IMR-90 (cell line): ENCODE data around the gene WWP2. TPM values are rescaled to one million over a fixed set of nuclear protein-coding genes. Genes with fewer than 3 reads are reported as not detected.

Experiments
- ATAC-seq: fragments of 200-7000 bp; cut with Tn5 transposase; 2 replicates; pipeline ENCODE4 v1.9.1; 2020; ENCODE audit warnings: low read depth, mild to moderate bottlenecking, moderate library complexity
- BruUV-seq: library from RNA; stranded (reverse); fragments of 400-500 nt; replicated peaks from 2 replicates; lab custom pipeline; 2021; lab: Mats Ljungman, UMichigan
- CTCF ChIA-PET: fragments of 300-600 bp; formaldehyde crosslinking; extraction: SDS; loops from one replicate; lab custom pipeline; 2021; ENCODE audit warnings: antibody characterized with exemption; lab: Yijun Ruan, JAX
- POLR2A ChIA-PET: fragments of 300-600 bp; sonication (Branson Sonifier 250); formaldehyde crosslinking; loops from one replicate; lab custom pipeline; 2022; ENCODE audit warnings: antibody characterized with exemption; ENCODE audit not compliant: unreplicated experiment; lab: Charles Lee
- DNase-seq: peaks from one replicate; pipeline ENCODE4 v3.0.0; 2013
- H2AFZ ChIP-seq: replicated peaks from 2 replicates; pipeline ENCODE3; 2013; ENCODE audit warnings: low read length, mild to moderate bottlenecking; ENCODE audit not compliant: poor library complexity
- H2AK5ac ChIP-seq: 2 replicates; pipeline ENCODE4 v1.6.1; 2013; ENCODE audit warnings: low read depth, low read length, inconsistent platforms
- H2AK9ac ChIP-seq: replicated peaks from 2 replicates; pipeline ENCODE3; 2013; ENCODE audit warnings: mild to moderate bottlenecking, low read depth, low read length, moderate library complexity; ENCODE audit not compliant: poor library complexity
- H2BK120ac ChIP-seq: 2 replicates; pipeline ENCODE4 v1.6.1; 2013; ENCODE audit warnings: low read depth, low read length, inconsistent platforms
- H2BK15ac ChIP-seq: 3 replicates; pipeline ENCODE4 v1.6.1; 2013; ENCODE audit warnings: low read depth, low read length, inconsistent platforms
- H2BK20ac ChIP-seq: 2 replicates; pipeline ENCODE4 v1.6.1; 2013; ENCODE audit warnings: low read depth, mild to moderate bottlenecking, inconsistent platforms, low read length, moderate library complexity
- H2BK5ac ChIP-seq: 2 replicates; pipeline ENCODE4 v1.6.1; 2013; ENCODE audit warnings: mild to moderate bottlenecking, low read depth, low read length, inconsistent platforms; ENCODE audit not compliant: poor library complexity, severe bottlenecking
- H3K14ac ChIP-seq: replicated peaks from 2 replicates; pipeline ENCODE4 v1.6.1; 2013; ENCODE audit warnings: low read depth, low read length, inconsistent platforms
- H3K18ac ChIP-seq: 2 replicates; pipeline ENCODE4 v1.6.1; 2013; ENCODE audit warnings: low read depth, low read length, control low read depth
- H3K23ac ChIP-seq: 2 replicates; pipeline ENCODE4 v1.6.1; 2013; ENCODE audit warnings: low read depth, low read length, inconsistent platforms
- H3K27ac ChIP-seq: 2 replicates; pipeline ENCODE4 v1.5.1; 2013; ENCODE audit warnings: mild to moderate bottlenecking, control low read depth, low read length; ENCODE audit not compliant: insufficient read depth
- H3K27me3 ChIP-seq: 2 replicates; pipeline ENCODE4 v1.6.1; 2013; ENCODE audit warnings: low read length; ENCODE audit not compliant: control insufficient read depth, insufficient read depth
- H3K36me3 ChIP-seq: 2 replicates; pipeline ENCODE4 v1.6.1; 2013; ENCODE audit warnings: low read length, mixed read lengths; ENCODE audit not compliant: control insufficient read depth, insufficient read depth
- H3K4ac ChIP-seq: 2 replicates; pipeline ENCODE4 v1.6.1; 2013; ENCODE audit warnings: low read depth, low read length, inconsistent platforms
- H3K4me1 ChIP-seq: 2 replicates; pipeline ENCODE4 v1.6.1; 2013; ENCODE audit warnings: low read length, mixed read lengths; ENCODE audit not compliant: control insufficient read depth, insufficient read depth
- H3K4me2 ChIP-seq: 2 replicates; pipeline ENCODE4 v1.6.1; 2013; ENCODE audit warnings: low read depth, mild to moderate bottlenecking, control low read depth, low read length, moderate library complexity
- H3K4me3 ChIP-seq: 2 replicates; pipeline ENCODE4 v1.5.1; 2013; ENCODE audit warnings: low read depth, mild to moderate bottlenecking, control low read depth, low read length, moderate library complexity; ENCODE audit not compliant: insufficient read depth
- H3K56ac ChIP-seq: 2 replicates; pipeline ENCODE4 v1.6.1; 2013; ENCODE audit warnings: low read length, inconsistent platforms; ENCODE audit not compliant: insufficient read depth; ENCODE audit errors: extremely low read depth
- H3K79me1 ChIP-seq, 2 experiments: 2 replicates each; pipeline ENCODE4 v1.6.1; 2013; ENCODE audit warnings: low read length in 2 of 2, inconsistent platforms in 1 of 2, low read depth in 1 of 2
- H3K9ac ChIP-seq: 2 replicates; pipeline ENCODE4 v1.6.1; 2013; ENCODE audit warnings: low read depth, low read length, control low read depth
- H3K9me1 ChIP-seq: 2 replicates; pipeline ENCODE4 v1.6.1; 2013; ENCODE audit warnings: low read length, inconsistent platforms; ENCODE audit not compliant: insufficient read depth
- H3K9me3 ChIP-seq: 2 replicates; pipeline ENCODE4 v1.6.1; 2013; ENCODE audit warnings: low read length; ENCODE audit not compliant: control insufficient read depth, insufficient read depth
- H4K20me1 ChIP-seq: 2 replicates; pipeline ENCODE4 v1.6.1; 2013; ENCODE audit warnings: low read length, inconsistent platforms; ENCODE audit not compliant: insufficient read depth
- H4K5ac ChIP-seq: 2 replicates; pipeline ENCODE4 v1.6.1; 2013; ENCODE audit warnings: mild to moderate bottlenecking, low read depth, low read length, control low read depth
- H4K8ac ChIP-seq, 2 experiments: 2 replicates each; pipeline ENCODE4 v1.6.1; 2013; ENCODE audit warnings: low read depth in 2 of 2, low read length in 2 of 2, control low read depth in 1 of 2, inconsistent platforms in 1 of 2
- H4K91ac ChIP-seq: 2 replicates; pipeline ENCODE4 v1.6.1; 2013; ENCODE audit warnings: low read depth, low read length, inconsistent platforms; ENCODE audit not compliant: insufficient read depth
- BHLHE40 ChIP-seq: fragments of 150-350 bp; IDR thresholded peaks from 2 replicates; pipeline ENCODE4 v1.6.1; 2016; ENCODE audit warnings: mild to moderate bottlenecking, low read depth, low read length
- CEBPB ChIP-seq: IDR thresholded peaks from 2 replicates; pipeline ENCODE4 v1.6.1; 2012; ENCODE audit warnings: low read depth, low read length, improper control_type of control experiment
- CHD1 ChIP-seq: IDR thresholded peaks from 2 replicates; pipeline ENCODE4 v1.6.1; 2012; ENCODE audit warnings: low read depth, low read length, improper control_type of control experiment
- FOS ChIP-seq: fragments of 150-350 bp; IDR thresholded peaks from 2 replicates; pipeline ENCODE4 v1.6.1; 2016; ENCODE audit warnings: low read depth, low read length
- MAFK ChIP-seq: IDR thresholded peaks from 2 replicates; pipeline ENCODE4 v1.6.1; 2012; ENCODE audit warnings: low read depth, low read length, improper control_type of control experiment
- MAZ ChIP-seq: IDR thresholded peaks from 2 replicates; pipeline ENCODE4 v1.6.1; 2012; ENCODE audit warnings: low read depth, mild to moderate bottlenecking, low read length, improper control_type of control experiment, moderate library complexity, borderline replicate concordance
- MXI1 ChIP-seq: IDR thresholded peaks from 2 replicates; pipeline ENCODE4 v1.6.1; 2012; ENCODE audit warnings: low read depth, mild to moderate bottlenecking, low read length, moderate library complexity, borderline replicate concordance
- NFE2L2 ChIP-seq: fragments of 150-350 bp; IDR thresholded peaks from 2 replicates; pipeline ENCODE4 v1.6.1; 2016; ENCODE audit warnings: low read depth, mild to moderate bottlenecking, low read length
- POLR2A ChIP-seq: IDR thresholded peaks from 2 replicates; pipeline ENCODE4 v1.6.1; 2012; ENCODE audit warnings: mild to moderate bottlenecking, low read depth, low read length
- RAD21 ChIP-seq: IDR thresholded peaks from 2 replicates; pipeline ENCODE4 v1.6.1; 2012; ENCODE audit warnings: low read length, improper control_type of control experiment
- RCOR1 ChIP-seq: IDR thresholded peaks from 2 replicates; pipeline ENCODE4 v1.6.1; 2012; ENCODE audit warnings: mild to moderate bottlenecking, low read length, improper control_type of control experiment; ENCODE audit not compliant: insufficient replicate concordance
- RFX5 ChIP-seq: IDR thresholded peaks from 2 replicates; pipeline ENCODE4 v1.8.0; 2012; ENCODE audit warnings: low read depth, mild to moderate bottlenecking, low read length, moderate library complexity
- SMC3 ChIP-seq: fragments of 150-350 bp; IDR thresholded peaks from 2 replicates; pipeline ENCODE4 v1.6.1; 2016; ENCODE audit warnings: low read depth, mild to moderate bottlenecking, antibody characterized with exemption, low read length, moderate library complexity
- WGBS, 2 experiments: methylation state at CpG; one replicate each; pipeline versions ENCODE4 v1.1.5 to v1.1.7; 2013; ENCODE audit warnings: missing lambda C conversion rate in 2 of 2; ENCODE audit not compliant: insufficient read length in 1 of 2; ENCODE audit errors: extremely low coverage in 2 of 2; 5-methylcytosine and 5-hydroxymethylcytosine counted together
- dilution Hi-C: fragments of 300-500 bp; cut with HindIII; formaldehyde crosslinking; loops from one replicate; pipeline ENCODE4 v1.14.3; 2018; ENCODE audit warnings: low sequenced_read_pairs; ENCODE audit not compliant: unreplicated experiment
- in situ Hi-C: fragments of 300-500 bp; cut with MboI; formaldehyde crosslinking; loops from 3 replicates; pipeline ENCODE4 v1.14.3; 2019; ENCODE audit warnings: low sequenced_read_pairs, inconsistent platforms, mixed read lengths
- intact Hi-C: fragments of 100-400 bp; cut with micrococcal nuclease; formaldehyde crosslinking; loops from 2 replicates; pipeline ENCODE4 v1.10.0; 2022
- polyA plus RNA-seq, 3 experiments: library from polyadenylated mRNA; depleted of rRNA; stranded (reverse); fragments of >200 nt; gene quantifications; 2 replicates each; pipeline ENCODE4 v1.2.3, GENCODE V29; 2012; ENCODE audit warnings: low replicate concordance in 1 of 3
- total RNA-seq: library from RNA; depleted of rRNA; stranded (reverse); fragments of >200 nt; gene quantifications from 2 replicates; pipeline ENCODE4 v1.2.3, GENCODE V29; 2012
- TF ChIP-seq, protein P1 (sequence below): fragments of 150-350 bp; IDR thresholded peaks from 2 replicates; pipeline ENCODE4 v1.6.1; 2016; ENCODE audit warnings: low read depth, mild to moderate bottlenecking, low read length, moderate library complexity, borderline replicate concordance
- TF ChIP-seq, protein P2 (sequence below): conservative IDR thresholded peaks from 2 replicates; pipeline ENCODE4 v1.5.1; 2012; ENCODE audit warnings: mild to moderate bottlenecking, low read depth, low read length, improper control_type of control experiment
- TF ChIP-seq, protein P3 (sequence below): fragments of 150-350 bp; IDR thresholded peaks from 2 replicates; pipeline ENCODE4 v1.6.1; 2017; ENCODE audit warnings: mild to moderate bottlenecking, antibody characterized with exemption, low read length, low read depth

The WWP2 gene
- total and polyA plus RNA-seq, 2 of the 4 experiments (the other 2 are of a cell fraction), result 12.7 to 13.7 TPM

DNA sequence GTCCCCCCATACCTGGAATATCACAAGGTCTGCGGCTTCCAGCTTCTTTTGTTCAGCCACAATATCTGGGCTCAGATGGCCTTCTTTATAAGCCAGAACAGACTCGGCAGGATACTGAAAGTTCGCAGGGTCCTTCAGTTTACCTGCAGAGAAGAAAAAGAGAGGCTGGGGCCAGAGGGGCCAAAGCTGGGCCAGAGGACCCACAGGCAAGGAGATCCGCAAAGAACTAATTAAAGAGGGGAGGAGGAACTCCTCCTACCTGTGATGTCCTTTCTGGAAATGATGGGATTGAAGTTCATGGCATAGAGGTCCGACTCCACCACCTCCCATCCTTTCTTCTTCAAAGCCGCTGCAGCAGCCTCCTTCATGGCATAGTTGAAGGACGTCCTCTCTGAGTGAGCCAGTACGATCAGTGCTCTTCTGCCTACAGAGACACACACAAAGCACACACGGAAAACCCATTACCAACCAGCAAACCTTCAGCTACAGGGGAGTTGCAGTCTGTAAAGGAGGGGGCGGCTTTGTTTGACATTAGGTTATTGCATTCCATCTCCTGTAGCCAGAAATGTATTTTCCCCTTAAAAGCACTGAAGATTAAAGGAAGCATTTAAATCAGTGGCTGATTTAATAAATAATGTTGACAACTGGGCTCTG lies 43.9 kb upstream of the WWP2 start:
- no peak overlapping the region for H2BK120ac ChIP-seq
- dilution Hi-C loops (no loop called here), intact Hi-C loops (no loop called here), in situ Hi-C loops (no loop called here)
- H2AK9ac ChIP-seq, result no peak overlapping the region
- peaks cover 12 to 56% of the 10 kb centered on the region in 2 experiments for H3K79me1 ChIP-seq
- no peak overlapping the region for H3K14ac ChIP-seq
- peaks cover 45% of the 10 kb centered on the region for H3K36me3 ChIP-seq
- WGBS, 2 experiments, result no CpG with 5 or more reads among the region's 10 CpGs
- no peaks in the 10 kb centered on the region for H3K9me3 ChIP-seq
- no peaks in the 10 kb centered on the region for H3K27me3 ChIP-seq
- H3K18ac ChIP-seq, result no peak overlapping the region
- no peak overlapping the region for H3K4me2 ChIP-seq
- no peak for ATAC-seq
- no peak overlapping the region for H4K91ac ChIP-seq
- H3K9ac ChIP-seq, result no peak overlapping the region
- H3K27ac ChIP-seq, result no peak overlapping the region
- ChIA-PET POLR2A (no interaction called here), CTCF (no interaction called here)
- H2BK15ac ChIP-seq, result no peak overlapping the region
- TF ChIP-seq, protein P1, sequence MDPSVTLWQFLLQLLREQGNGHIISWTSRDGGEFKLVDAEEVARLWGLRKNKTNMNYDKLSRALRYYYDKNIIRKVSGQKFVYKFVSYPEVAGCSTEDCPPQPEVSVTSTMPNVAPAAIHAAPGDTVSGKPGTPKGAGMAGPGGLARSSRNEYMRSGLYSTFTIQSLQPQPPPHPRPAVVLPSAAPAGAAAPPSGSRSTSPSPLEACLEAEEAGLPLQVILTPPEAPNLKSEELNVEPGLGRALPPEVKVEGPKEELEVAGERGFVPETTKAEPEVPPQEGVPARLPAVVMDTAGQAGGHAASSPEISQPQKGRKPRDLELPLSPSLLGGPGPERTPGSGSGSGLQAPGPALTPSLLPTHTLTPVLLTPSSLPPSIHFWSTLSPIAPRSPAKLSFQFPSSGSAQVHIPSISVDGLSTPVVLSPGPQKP, result no peak
- TF ChIP-seq POLR2A, result no peak
- TF ChIP-seq MXI1, result no peak
- TF ChIP-seq RCOR1, result no peak
- TF ChIP-seq RFX5, result no peak
- no peak for TF ChIP-seq BHLHE40
- TF ChIP-seq, protein P2, sequence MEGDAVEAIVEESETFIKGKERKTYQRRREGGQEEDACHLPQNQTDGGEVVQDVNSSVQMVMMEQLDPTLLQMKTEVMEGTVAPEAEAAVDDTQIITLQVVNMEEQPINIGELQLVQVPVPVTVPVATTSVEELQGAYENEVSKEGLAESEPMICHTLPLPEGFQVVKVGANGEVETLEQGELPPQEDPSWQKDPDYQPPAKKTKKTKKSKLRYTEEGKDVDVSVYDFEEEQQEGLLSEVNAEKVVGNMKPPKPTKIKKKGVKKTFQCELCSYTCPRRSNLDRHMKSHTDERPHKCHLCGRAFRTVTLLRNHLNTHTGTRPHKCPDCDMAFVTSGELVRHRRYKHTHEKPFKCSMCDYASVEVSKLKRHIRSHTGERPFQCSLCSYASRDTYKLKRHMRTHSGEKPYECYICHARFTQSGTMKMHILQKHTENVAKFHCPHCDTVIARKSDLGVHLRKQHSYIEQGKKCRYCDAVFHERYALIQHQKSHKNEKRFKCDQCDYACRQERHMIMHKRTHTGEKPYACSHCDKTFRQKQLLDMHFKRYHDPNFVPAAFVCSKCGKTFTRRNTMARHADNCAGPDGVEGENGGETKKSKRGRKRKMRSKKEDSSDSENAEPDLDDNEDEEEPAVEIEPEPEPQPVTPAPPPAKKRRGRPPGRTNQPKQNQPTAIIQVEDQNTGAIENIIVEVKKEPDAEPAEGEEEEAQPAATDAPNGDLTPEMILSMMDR, result no peak
- no peak for TF ChIP-seq RAD21
- TF ChIP-seq CHD1, result no peak
- TF ChIP-seq, protein P3, sequence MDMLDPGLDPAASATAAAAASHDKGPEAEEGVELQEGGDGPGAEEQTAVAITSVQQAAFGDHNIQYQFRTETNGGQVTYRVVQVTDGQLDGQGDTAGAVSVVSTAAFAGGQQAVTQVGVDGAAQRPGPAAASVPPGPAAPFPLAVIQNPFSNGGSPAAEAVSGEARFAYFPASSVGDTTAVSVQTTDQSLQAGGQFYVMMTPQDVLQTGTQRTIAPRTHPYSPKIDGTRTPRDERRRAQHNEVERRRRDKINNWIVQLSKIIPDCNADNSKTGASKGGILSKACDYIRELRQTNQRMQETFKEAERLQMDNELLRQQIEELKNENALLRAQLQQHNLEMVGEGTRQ, result no peak
- TF ChIP-seq CEBPB, result no peak
- TF ChIP-seq FOS, result no peak
- TF ChIP-seq SMC3, result no peak
- TF ChIP-seq MAFK, result no peak
- no peak for TF ChIP-seq MAZ
- TF ChIP-seq NFE2L2, result no peak
- H2BK20ac ChIP-seq, result no peak overlapping the region
- DNase-seq, result no peak
- no peak overlapping the region for H3K4ac ChIP-seq
- no peak overlapping the region for H2AK5ac ChIP-seq
- no peak overlapping the region for H3K56ac ChIP-seq
- no peak overlapping the region for H2BK5ac ChIP-seq
- H4K8ac ChIP-seq, result no peak overlapping the region
- H4K5ac ChIP-seq, result no peak overlapping the region
- H3K4me1 ChIP-seq, result no peaks in the 10 kb centered on the region
- no peak overlapping the region for H3K4me3 ChIP-seq
- no TSS peak for BruUV-seq
- H4K20me1 ChIP-seq, result peaks cover 25% of the 10 kb centered on the region; the same call in 1 of the 2 replicates
- no peak overlapping the region for H3K23ac ChIP-seq
- H3K9me1 ChIP-seq, result peaks cover 6% of the 10 kb centered on the region; the same call in 1 of the 2 replicates
- no peak overlapping the region for H2AFZ ChIP-seq
